Gastrocnemius medialis (tissue), 4 donors: Measurements from ENCODE around the gene PLA2G2D.

ENCODE experiments used
- CTCF ChIP-seq, 5 experiments: fragments of 450-650 bp in 3 of 5; fragments of 200-600 bp in 2 of 5; sonication (generic) in 2 of 5; IDR thresholded peaks in 4 of 5; conservative IDR thresholded peaks in 1 of 5; 1 replicate in 4 of 5; 2 replicates in 1 of 5; pipeline ENCODE4 v1.5.1; 2016 to 2019; ENCODE audit warnings: antibody characterized with exemption in 5 of 5, mild to moderate bottlenecking in 3 of 5, moderate library complexity in 3 of 5
- POLR2A ChIP-seq, 2 donors: fragments of 450-650 bp; IDR thresholded peaks; one replicate each; pipeline ENCODE4 v1.6.1; 2017; ENCODE audit warnings: antibody characterized with exemption in 2 of 2, mild to moderate bottlenecking in 2 of 2, moderate library complexity in 2 of 2

GRCh38 chr1:20076710-20077461 lies 42.5 kb downstream of the PLA2G2D start:
- no peak for TF ChIP-seq POLR2A (IDR thresholded peaks at IDR 0.05)
- no peak for TF ChIP-seq CTCF (IDR thresholded peaks at IDR 0.05 in 4 of 5, conservative IDR thresholded peaks at IDR 0.05 in 1 of 5)
